HAP-1 (cell line): Measurements from ENCODE around the gene PRR35.
A peak's percentile ranks its signal among the peaks of the same experiment; 100 is the strongest.

Source experiments
- DNase-seq, 2 experiments: peaks; one replicate each; pipeline ENCODE4 v3.0.0-alpha.2; 2016 to 2020; ENCODE audit warnings: low spot score in 2 of 2
- H3K27me3 ChIP-seq: fragments of 250-450 bp; sonication (Bioruptor Pico); 2 replicates; pipeline ENCODE4 v1.5.1; 2020; ENCODE audit warnings: low read depth, mild to moderate bottlenecking, moderate library complexity
- H3K36me3 ChIP-seq: fragments of 250-450 bp; sonication (Bioruptor Pico); replicated peaks from 2 replicates; pipeline ENCODE4 v1.5.1; 2020; ENCODE audit warnings: mild to moderate bottlenecking
- H3K4me1 ChIP-seq: fragments of 250-450 bp; sonication (Bioruptor Pico); 2 replicates; pipeline ENCODE4 v1.5.1; 2020; ENCODE audit warnings: mild to moderate bottlenecking
- H3K4me3 ChIP-seq: fragments of 250-450 bp; sonication (Bioruptor Pico); 2 replicates; pipeline ENCODE4 v1.5.1; 2020; ENCODE audit warnings: mild to moderate bottlenecking, moderate library complexity
- H3K9me3 ChIP-seq: fragments of 250-450 bp; sonication (Bioruptor Pico); 2 replicates; pipeline ENCODE4 v1.5.1; 2020; ENCODE audit warnings: mild to moderate bottlenecking, moderate library complexity
- in situ Hi-C: fragments of 300-500 bp; cut with MboI; formaldehyde crosslinking; loops from 3 replicates; pipeline ENCODE4 v1.14.3; 2020; ENCODE audit warnings: low sequenced_read_pairs, inconsistent platforms, mixed read lengths

Gene PRR35

DNA sequence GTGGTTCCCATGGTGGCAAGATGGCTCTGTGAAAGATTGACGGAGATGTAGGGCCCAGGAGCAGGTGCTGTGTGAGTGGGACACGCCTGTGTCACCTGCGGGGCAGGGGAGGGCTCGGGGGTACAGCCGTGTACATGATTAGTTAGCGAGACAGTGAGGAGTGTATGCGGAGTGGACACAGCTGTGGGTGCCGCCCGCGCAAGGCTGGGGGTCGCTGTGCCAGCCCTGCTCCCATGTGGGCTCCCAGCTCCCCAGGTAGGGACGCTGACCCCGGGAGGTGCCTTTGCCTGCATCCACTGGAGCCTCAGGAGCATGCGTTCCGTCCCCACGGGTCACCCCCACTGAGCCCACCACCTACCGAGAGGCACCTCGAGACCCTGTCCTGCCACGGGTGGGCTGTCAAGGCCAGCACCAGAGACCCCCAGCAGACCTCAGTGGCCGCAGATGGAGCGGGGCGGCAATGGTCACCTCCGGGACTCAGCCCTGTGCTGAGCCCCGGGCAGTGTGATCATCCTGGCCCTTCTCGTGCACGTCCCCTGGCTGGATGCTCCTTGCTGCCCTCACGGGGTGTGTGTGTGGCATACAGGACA lies 25.2 kb upstream of the PRR35 start:
- in situ Hi-C loops = no loop called here
- Histone ChIP-seq H3K4me1 (no peaks in the 10 kb centered on the region), H3K9me3 (no peaks in the 10 kb centered on the region)

GRCh38 chr16:535446-536405 lies 24.5 kb upstream of the PRR35 start:
- Histone ChIP-seq H3K9me3 (no peaks in the 10 kb centered on the region), H3K36me3 (peaks cover 7% of the 10 kb centered on the region), H3K27me3 (no peaks in the 10 kb centered on the region), H3K4me3 (no peak overlapping the region), H3K4me1 (no peaks in the 10 kb centered on the region)
- no peak for DNase-seq
- in situ Hi-C loops = no loop called here

More for the DNA sequence above, 25.2 kb upstream of the PRR35 start:
- H3K36me3 ChIP-seq = peaks cover 11% of the 10 kb centered on the region
- DNase-seq = no peak
- no peaks in the 10 kb centered on the region for H3K27me3 ChIP-seq
- no peak overlapping the region for H3K4me3 ChIP-seq

DNA sequence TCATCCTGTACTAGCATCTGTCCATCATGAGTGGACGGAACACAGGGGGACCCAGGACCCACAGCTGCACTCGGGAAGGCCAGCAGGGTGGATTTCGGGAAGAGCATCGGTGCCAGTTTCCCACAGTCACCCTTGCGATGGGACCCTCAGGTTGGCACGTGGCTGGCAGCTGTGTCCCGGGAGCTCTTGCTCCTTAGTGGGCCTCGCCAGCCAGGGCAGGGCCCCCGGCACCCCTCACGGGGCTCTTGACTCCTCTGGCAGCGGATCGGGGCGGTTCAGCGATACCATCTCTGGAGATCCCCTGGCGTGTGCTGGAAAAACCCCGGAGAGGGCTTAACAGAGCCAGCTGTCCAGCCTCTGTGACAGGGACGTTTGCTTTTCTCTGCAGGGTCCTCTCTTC lies 23.4 kb upstream of the PRR35 start:
- Histone ChIP-seq H3K9me3 (no peaks in the 10 kb centered on the region), H3K36me3 (peaks cover 7% of the 10 kb centered on the region), H3K27me3 (no peaks in the 10 kb centered on the region), H3K4me1 (no peaks in the 10 kb centered on the region), H3K4me3 (no peak overlapping the region)
- DNase-seq = no peak
- in situ Hi-C loops = no loop called here

DNA sequence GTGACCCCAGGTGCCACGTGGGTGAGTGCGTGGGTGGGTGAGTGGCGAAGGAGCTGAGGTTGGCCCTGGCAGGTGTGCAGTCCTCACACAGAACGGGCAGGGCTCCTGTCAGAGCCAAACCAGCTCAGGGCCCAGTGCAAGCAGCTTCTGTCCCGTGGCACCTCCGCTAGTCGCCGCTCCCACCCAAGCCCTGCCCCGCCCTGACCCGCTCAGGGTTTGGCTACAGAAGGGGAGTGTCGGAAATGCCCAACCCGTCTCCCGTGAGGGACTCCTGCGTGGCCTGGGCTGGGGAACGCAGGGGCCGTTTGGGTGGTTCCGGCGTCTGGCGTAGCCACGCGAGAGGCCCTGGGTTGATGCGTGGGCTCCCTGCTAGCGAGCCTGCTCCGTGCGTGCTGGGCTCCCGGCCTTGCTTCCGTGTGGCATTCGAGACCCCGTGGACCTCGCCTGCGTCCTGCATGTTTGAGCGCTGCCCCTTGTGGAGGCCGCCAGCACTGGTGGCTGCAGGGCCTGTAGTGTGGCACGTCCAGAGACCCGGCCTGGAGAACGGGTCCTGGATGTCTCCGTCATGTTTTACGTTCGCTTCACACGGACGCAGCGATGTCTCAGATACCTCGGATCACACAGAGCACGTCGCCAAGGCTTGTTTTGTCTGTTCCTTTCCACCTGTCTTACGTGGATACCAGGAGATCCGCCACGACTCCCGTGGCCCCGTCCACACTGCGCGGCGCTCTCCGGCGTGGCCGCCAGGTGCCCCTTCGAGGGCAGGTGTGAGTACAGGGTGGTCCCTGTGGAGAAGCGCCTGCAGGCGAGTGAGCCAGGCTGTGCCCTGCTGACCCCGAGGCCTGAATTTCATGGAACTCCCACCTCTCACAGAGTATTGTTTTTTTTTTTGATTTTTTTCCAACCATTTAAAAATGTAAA lies 22.5 kb upstream of the PRR35 start:
- H3K4me3 ChIP-seq = no peak overlapping the region
- H3K36me3 ChIP-seq = peaks cover 7% of the 10 kb centered on the region
- no peaks in the 10 kb centered on the region for H3K27me3 ChIP-seq
- H3K9me3 ChIP-seq = no peaks in the 10 kb centered on the region
- H3K4me1 ChIP-seq = no peaks in the 10 kb centered on the region
- in situ Hi-C loops = no loop called here
- no peak for DNase-seq

DNA sequence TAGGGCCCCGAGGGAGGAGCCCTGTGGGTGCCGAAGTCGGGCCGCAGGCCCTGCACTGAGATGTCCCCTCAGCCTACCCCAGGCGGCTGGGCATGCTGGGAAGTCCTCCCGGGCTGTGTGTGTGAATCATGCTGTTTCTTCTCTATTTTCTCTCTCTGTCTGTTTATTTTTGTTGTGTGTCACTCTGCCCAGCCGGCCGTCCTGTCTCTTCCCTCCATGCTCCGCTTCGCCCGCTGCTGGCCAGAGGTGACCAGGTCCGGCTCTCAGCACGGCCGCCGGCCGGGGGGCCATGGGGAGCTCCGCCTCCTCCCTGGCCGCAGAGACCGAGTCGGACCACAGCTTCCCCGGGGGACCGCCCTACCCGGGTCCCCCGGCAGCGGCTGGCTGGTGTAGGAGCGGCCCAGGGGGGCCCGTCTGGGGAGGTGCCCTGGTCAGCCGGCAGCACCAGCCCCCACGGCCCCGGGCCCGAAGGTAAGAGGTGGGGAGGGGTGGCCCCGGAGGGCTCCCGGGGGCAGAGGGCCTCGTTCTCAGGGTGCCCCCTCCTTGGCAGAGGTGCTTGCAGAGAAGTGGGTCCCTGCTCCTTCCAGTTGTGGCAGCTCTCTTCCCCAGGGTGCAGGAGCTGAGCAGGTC lies 20.2 kb upstream of the PRR35 start:
- in situ Hi-C loops = no loop called here
- H3K27me3 ChIP-seq = no peaks in the 10 kb centered on the region
- no peaks in the 10 kb centered on the region for H3K4me1 ChIP-seq
- H3K4me3 ChIP-seq = no peak overlapping the region
- DNase-seq = no peak
- H3K9me3 ChIP-seq = no peaks in the 10 kb centered on the region
- peaks cover 7% of the 10 kb centered on the region for H3K36me3 ChIP-seq

DNA sequence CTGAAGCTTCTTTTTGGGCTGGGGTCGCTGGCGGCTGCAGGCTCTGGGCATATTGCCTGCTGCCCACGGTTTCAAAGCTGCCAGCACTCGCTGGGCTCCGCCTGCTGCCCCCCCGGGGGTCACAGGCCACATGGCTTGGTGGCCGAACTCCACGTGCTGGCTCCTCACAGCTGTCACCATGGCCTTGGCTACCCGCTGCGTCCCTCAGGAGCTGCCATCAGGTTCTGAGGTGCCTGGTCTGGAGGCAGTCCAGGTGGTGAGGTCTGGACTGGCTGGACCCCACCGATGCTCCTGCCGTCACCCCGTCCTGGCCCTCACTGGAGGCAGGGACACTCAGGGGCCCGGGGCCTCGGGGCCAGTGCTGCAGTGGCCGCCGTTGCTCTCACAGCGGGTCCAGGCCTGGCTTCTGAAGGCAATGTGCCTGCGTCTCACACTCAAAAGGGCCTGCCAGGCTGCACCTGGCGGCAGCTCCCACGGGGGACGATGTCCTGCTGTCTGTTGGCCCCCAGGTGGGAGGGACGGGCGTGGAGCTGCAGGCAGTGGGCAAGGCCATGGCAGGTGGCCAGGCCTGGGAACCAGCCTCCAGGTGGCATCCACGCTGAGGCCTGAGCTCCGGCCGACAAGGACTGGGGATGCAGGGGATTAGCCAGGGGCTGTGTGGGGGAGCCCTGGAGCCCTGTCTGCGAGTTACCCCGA lies 19.4 kb upstream of the PRR35 start:
- Histone ChIP-seq H3K36me3 (peaks cover 4% of the 10 kb centered on the region), H3K4me3 (no peak overlapping the region), H3K27me3 (no peaks in the 10 kb centered on the region), H3K9me3 (no peaks in the 10 kb centered on the region), H3K4me1 (no peaks in the 10 kb centered on the region)
- DNase-seq = no peak
- in situ Hi-C loops = no loop called here

DNA sequence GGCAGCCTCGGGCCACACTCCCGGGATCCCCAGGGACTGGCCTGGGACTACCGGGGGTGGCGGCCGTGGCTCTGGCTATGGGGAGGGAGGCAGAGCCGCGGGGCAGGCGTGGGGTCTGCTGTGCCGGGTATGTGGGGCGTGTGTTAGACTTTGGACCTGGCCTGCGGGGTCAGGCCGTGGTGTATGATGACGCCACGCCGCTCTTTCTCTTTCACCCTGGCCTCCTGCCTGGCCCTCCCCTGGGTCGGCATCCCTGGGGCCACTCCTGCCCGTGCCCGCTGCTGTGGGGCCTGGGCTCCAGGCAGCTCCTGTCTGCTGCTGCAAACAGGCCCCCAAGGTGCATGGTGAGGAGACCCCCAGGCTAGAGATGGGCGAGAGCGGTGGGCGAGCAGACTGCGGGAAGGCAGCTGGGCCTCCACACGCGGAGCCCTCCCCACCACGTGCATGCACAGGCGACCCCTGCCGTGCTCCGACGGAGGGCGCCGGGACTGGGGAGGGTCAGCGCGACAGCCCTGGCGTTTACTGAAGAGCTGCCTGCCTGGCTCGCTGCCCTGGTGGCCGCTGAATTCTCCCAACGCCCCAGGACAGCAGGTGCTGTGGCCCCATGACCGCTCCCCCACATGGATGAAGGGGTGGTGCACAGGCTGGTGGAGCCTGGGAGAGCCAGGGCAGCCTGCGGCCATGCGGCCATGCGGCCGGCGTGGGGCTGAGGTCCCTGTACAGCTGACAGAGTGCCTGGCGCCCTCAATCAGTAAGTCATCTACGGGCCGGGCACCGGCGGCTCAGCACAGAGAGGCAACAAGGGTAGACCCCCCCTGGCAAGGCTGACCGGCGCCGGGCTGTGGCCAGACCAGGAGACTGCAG lies 16.7 kb upstream of the PRR35 start:
- peaks cover 2% of the 10 kb centered on the region; the same call in 1 of the 2 replicates for H3K36me3 ChIP-seq
- no peak for DNase-seq
- H3K4me1 ChIP-seq = no peaks in the 10 kb centered on the region
- H3K9me3 ChIP-seq = no peaks in the 10 kb centered on the region
- no peak overlapping the region for H3K4me3 ChIP-seq
- in situ Hi-C loops = no loop called here
- H3K27me3 ChIP-seq = no peaks in the 10 kb centered on the region

DNA sequence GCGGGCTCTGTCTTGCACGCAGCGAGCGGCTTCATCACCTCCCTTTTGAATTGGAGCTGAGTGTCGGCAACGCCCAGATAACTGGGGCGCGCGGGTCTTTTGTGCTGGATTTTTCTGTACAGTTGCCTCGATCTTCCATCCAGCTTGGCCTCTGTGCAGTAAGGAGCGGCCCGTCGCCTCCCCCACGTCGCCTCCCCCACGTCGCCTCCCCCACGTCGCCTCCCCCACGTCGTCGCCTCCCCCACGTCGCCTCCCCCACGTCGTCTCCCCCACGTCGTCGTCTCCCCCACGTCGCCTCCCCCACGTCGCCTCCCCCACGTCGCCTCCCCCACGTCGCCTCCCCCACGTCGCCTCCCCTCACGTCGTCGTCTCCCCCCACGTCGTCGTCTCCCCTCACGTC lies 15.7 kb upstream of the PRR35 start:
- Histone ChIP-seq H3K36me3 (peaks cover 5% of the 10 kb centered on the region; the same call in 1 of the 2 replicates), H3K27me3 (no peaks in the 10 kb centered on the region), H3K4me3 (no peak overlapping the region), H3K9me3 (no peaks in the 10 kb centered on the region), H3K4me1 (no peaks in the 10 kb centered on the region)
- in situ Hi-C loops = no loop called here
- no peak for DNase-seq

DNA sequence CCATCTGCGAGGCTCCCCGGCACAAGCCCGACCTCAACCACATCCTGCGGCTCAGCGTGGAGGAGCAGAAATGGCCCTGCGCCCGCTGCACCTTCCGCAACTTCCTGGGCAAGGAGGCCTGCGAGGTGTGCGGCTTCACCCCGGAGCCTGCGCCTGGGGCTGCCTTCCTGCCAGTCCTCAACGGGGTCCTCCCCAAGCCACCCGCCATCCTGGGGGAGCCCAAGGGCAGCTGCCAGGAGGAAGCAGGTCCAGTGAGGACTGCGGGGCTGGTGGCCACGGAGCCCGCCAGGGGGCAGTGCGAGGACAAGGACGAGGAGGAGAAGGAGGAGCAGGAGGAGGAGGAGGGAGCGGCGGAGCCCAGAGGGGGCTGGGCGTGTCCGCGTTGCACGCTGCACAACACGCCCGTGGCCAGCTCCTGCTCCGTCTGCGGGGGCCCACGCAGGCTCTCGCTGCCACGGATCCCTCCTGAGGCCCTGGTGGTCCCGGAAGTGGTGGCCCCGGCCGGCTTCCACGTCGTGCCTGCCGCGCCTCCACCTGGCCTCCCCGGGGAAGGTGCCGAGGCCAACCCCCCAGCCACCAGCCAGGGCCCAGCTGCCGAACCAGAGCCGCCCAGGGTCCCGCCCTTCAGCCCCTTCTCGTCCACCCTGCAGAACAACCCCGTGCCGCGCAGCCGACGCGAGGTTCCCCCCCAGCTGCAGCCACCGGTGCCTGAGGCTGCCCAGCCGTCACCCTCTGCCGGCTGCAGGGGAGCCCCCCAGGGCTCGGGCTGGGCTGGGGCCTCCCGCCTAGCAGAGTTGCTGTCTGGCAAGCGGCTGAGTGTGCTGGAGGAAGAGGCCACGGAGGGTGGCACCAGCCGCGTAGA lies 13.1 kb upstream of the PRR35 start:
- in situ Hi-C loops = no loop called here
- Histone ChIP-seq H3K27me3 (no peaks in the 10 kb centered on the region), H3K4me3 (no peak overlapping the region), H3K4me1 (no peaks in the 10 kb centered on the region), H3K36me3 (peaks cover 13% of the 10 kb centered on the region), H3K9me3 (no peaks in the 10 kb centered on the region)
- peak in 1 of 2 experiments; percentile 40 for DNase-seq

- Histone ChIP-seq H3K36me3 (peaks cover 16% of the 10 kb centered on the region), H3K27me3 (no peaks in the 10 kb centered on the region), H3K4me3 (no peak overlapping the region), H3K4me1 (no peaks in the 10 kb centered on the region), H3K9me3 (no peaks in the 10 kb centered on the region)
- in situ Hi-C loops = no loop called here
- DNase-seq = no peak
Observed at GRCh38 chr16:548586-548985, 11.6 kb upstream of the PRR35 start.

- Histone ChIP-seq H3K9me3 (no peaks in the 10 kb centered on the region), H3K27me3 (no peaks in the 10 kb centered on the region), H3K4me3 (no peak overlapping the region), H3K36me3 (peaks cover 16% of the 10 kb centered on the region), H3K4me1 (no peaks in the 10 kb centered on the region)
- in situ Hi-C loops = no loop called here
- no peak for DNase-seq
Observed at GRCh38 chr16:549544-550263, 10.5 kb upstream of the PRR35 start.
